SW 1271 (cell line): ENCODE measurements around the gene MED16.

ENCODE experiments used
- DNase-seq, 2 experiments: peaks; one replicate each; lab custom pipeline; 2025; lab: John Stamatoyannopoulos, UW

Gene MED16, protein sequence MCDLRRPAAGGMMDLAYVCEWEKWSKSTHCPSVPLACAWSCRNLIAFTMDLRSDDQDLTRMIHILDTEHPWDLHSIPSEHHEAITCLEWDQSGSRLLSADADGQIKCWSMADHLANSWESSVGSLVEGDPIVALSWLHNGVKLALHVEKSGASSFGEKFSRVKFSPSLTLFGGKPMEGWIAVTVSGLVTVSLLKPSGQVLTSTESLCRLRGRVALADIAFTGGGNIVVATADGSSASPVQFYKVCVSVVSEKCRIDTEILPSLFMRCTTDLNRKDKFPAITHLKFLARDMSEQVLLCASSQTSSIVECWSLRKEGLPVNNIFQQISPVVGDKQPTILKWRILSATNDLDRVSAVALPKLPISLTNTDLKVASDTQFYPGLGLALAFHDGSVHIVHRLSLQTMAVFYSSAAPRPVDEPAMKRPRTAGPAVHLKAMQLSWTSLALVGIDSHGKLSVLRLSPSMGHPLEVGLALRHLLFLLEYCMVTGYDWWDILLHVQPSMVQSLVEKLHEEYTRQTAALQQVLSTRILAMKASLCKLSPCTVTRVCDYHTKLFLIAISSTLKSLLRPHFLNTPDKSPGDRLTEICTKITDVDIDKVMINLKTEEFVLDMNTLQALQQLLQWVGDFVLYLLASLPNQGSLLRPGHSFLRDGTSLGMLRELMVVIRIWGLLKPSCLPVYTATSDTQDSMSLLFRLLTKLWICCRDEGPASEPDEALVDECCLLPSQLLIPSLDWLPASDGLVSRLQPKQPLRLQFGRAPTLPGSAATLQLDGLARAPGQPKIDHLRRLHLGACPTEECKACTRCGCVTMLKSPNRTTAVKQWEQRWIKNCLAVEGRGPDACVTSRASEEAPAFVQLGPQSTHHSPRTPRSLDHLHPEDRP

DNA sequence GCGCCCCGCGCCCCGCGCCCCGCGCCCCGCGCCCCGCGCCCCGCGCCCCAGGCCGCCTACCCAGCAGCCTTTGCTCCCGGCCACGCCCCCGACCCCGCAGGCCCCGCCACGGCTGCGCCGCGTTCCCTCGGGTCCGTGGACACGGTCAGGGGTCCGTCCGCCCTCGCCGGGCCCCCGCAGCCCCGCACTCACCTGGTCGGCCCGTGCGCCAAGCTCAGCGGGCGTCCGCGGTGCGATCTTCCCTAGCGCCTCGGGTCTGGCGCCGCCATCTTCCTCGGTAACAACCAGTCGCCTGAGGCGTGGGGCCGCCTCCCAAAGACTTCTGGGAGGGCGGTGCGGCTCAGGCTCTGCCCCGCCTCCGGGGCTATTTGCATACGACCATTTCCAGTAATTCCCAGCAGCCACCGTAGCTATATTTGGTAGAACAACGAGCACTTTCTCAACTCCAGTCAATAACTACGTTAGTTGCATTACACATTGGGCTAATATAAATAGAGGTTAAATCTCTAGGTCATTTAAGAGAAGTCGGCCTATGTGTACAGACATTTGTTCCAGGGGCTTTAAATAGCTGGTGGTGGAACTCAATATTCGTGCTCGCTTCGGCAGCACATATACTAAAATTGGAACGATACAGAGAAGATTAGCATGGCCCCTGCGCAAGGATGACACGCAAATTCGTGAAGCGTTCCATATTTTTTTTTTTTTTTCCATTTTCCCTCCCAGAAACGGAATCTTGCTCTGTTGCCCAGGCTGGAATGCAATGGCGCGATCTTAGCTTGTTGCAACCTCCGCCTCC is at the start of gene MED16, which contains the start of gene RNU6-9:
Gene MED16, minus strand, starts transcription at position 294 of the 796 bp plus-strand sequence. CDS start 2,056 bp downstream, outside the sequence.
Gene RNU6-9, plus strand, starts transcription at position 591 of the 796 bp plus-strand sequence.
- DNase-seq = peak; percentile 56 to 88

DNA sequence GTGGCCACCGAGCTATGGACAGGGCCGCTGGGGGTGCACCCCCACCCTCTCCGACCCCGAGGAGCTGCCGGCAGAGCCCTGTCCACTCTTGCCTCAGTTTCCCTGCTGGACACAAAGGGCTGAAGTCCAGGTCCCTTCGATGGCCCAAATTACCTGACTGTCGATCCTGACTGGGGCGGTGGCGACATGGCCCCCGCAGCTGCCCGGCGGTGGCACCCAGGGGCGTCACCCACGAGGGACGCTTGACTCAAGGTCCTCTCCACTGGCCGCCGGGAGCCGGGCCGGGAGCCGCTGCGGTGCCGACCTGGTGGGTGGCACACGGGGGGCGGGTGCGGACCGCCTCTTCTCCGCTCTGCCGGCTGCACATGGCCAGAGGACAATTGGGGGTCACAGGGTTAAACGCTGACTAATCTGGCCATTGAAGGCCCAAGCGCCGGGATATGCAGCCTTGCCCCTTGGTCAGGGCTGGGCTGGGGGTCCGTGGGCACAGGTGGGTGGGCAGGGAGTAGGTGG is 49.2 kb upstream of the MED16 start:
- DNase-seq = no peak

GRCh38 chr19:941292-942132 is 48.5 kb upstream of the MED16 start:
- no peak for DNase-seq

DNA sequence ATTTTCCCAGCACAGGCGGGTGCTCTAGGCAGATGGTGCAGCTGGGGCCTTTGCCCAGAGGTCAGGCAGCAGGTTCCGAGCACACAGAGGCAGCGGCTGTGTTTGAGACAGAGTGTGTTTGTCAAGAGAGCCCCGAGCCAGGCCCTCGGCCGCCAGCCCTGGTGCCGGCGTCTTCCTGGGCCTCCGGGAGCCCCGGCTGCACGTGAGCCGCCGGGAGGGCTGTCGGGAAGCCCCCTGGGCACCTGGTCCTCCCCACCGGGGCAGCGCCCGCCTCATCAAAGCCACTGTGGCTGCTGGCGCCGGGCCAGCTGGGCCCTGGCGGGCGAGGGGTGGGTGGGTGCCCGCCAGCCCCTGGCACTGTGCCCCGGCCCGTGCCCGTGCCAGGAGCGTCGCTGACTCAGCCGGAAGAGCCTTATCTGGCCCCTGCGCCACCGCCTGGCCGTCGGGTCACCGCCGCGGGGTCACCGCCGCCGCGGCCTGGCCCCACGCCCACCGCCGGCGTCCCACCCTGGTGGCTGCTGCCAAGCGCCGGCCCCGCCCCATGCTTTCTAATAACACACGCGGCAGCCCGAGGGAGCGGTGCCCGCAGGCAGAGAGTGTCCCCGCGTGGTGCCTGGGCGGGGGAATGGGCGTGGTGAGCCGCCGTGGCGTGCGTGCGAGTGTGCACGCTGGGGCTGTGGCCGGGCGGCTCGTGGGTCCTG is 47.8 kb upstream of the MED16 start:
- DNase-seq = peak; percentile 45 to 75

DNA sequence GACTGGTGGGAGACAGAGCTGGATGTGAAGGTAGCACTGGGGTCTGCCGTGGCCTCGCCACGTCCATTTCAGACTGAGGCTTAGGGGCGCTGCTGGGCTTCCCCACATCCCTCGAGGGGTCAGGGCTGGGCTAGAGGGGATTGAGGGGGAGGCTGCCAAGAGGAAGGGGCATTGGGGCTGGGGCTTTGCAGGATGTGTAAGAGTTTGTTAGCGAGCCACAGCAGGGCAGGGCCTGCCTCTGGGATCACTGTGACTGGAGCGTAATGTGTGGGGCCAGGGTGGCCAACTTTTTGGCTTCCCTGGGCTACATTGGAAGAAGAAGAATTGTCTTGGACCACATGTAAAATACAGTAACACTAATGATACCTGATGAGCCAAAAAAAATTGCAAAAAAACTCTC is 46.9 kb upstream of the MED16 start:
- DNase-seq = no peak

DNA sequence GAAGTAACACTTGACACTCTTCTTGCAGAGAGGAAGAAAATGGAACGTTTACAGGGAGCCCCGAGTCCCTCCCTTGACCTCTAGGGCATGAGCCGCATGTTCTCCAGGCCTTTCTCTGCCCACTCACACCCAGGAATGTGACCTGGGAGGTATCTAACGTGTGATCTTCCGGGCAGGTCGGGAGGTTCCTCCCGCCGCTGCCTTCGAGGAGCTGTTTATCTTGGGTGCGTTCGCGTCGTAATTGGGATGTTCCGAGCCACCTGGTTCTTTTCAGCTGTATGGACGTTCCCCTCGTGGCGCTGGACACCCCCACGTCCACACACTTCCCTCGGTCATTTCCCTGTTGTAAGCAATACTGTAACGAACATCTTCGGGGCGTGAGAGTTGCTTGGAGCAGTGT is 46.5 kb upstream of the MED16 start:
- DNase-seq = no peak

GRCh38 chr19:938233-938923 is 45.4 kb upstream of the MED16 start:
- DNase-seq = no peak

- no peak for DNase-seq
Measured at GRCh38 chr19:937259-937694, 44.3 kb upstream of the MED16 start.

GRCh38 chr19:936175-936546 is 43.2 kb upstream of the MED16 start:
- no peak for DNase-seq

DNA sequence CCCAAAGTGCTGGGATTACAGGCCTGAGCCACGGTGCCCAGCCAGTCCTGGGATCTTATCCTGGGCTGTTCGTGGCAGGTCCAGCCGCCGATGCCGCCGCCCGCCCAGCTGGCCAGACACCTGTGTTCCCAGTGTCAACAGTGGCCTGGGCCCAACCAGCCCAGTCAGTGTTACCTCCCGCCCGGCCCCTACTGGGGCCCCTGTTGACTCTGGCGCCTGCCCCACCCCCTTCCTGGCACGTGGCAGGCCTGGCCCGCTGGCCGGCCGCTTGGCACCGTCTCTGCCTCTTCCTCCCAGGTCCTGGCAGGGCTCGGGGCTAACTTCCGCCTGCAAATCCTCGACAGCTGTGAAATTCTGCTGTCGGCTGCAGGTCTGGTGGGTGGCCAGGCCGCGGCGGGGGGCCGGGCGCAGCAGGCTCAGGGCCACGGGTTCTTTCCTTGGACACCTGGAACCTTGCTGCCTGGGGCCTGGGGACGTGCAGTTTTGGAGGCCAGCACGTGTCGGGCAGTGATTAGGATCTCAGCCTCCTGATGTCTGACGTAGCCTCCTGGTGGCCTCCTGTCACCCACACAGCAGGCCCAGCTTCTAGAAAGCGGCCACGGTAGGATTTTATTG is 42.0 kb upstream of the MED16 start:
- no peak for DNase-seq

GRCh38 chr19:934197-934840 is 41.3 kb upstream of the MED16 start:
- DNase-seq = no peak

DNA sequence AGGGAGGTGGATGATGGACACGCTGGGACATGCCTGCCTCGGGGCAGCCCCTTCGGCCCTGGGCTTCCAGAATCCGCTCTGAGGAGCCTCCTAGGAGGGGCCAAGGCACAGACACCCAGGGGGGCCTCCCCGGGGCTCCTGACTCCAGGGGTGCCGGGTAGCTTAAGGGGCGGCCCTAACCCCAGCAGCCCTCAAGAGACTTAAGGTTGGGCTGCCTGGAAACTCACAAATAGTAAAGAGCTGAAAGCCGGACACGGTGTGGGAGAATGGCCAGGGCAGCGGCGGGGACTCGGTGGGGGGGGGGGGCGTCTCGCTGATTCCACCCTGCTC is 40.5 kb upstream of the MED16 start:
- DNase-seq = no peak

GRCh38 chr19:932648-933552 is 39.9 kb upstream of the MED16 start:
- DNase-seq = peak in 1 of 2 experiments; percentile 59

DNA sequence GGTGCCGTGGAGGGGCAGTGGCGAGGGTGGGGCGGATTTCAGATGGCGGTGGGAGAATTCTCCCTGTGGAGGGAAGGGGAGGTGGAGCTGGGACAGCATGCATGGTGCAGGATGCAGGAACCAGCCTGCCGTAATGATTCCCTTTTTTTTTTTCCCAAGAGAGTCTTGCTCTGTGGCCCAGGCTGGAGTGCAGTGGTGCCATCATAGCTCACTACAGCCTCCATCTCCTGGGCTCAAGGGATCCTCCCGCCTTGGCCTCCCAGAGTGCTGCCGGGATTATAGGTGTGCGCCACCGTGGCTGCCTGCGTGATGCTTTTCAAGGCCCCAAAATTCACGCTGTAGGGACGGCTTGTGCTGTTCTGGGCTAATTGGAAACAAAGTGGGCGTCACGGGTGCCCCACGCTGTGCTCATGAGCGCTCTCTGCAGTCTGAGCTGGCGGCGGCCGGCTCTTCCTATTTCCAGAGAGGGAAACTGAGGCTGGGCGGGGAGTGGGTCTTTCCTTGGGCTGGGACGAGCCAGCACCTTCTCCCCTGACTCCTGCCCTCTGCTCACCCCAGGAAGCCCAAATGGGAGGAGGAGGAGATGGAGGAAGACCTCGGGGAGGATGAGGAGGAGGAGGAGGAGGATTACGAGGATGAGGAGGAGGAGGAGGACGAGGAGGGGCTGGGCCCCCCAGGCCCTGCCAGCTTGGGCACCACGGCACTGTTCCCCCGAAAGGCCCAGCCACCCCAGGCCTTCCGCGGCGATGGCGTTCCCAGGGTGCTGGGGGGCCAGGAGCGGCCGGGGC is 39.1 kb upstream of the MED16 start:
- no peak for DNase-seq

GRCh38 chr19:929891-930258 is 36.9 kb upstream of the MED16 start:
- DNase-seq = no peak

DNA sequence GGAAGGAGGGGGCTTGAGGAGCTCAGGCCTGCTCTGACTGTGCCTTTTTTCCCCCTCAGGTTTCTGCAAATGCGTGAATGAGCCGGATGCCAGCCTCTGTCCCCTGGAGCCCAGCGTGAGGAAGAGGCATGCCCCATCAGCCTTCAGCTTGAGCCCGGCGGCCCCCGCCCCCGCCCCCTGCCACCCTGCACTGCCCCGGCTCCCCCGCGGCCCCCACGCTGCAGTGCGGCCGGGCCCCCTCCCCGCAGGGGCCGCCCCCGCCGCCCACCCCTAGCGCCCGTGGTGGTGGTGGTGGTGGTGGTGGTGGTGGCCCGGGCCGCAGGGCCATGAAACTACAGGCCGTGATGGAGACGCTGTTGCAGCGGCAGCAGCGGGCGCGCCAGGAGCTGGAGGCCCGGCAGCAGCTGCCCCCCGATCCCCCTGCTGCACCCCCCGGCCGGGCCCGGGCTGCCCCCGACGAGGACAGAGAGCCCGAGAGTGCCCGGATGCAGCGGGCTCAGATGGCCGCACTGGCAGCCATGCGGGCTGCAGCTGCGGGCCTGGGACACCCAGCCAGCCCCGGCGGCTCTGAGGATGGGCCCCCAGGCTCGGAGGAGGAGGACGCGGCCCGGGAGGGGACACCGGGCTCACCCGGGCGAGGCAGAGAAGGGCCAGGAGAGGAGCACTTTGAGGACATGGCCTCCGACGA is 36.4 kb upstream of the MED16 start:
- no peak for DNase-seq
